ENCODE data around the gene TXNL1. TPM values are rescaled to one million over a fixed set of nuclear protein-coding genes. Genes with fewer than 3 reads are reported as not detected.
"Not testable (repeated sequence)": the region's sequence is repeated elsewhere in the genome, so short reads cannot be mapped to it uniquely, and the experiment has no call there.

Gene TXNL1
- total and polyA plus RNA-seq, 2 donors (not counting 1 experiment from before 2014, with no cell fraction given), result 25.4 to 103 TPM

DNA sequence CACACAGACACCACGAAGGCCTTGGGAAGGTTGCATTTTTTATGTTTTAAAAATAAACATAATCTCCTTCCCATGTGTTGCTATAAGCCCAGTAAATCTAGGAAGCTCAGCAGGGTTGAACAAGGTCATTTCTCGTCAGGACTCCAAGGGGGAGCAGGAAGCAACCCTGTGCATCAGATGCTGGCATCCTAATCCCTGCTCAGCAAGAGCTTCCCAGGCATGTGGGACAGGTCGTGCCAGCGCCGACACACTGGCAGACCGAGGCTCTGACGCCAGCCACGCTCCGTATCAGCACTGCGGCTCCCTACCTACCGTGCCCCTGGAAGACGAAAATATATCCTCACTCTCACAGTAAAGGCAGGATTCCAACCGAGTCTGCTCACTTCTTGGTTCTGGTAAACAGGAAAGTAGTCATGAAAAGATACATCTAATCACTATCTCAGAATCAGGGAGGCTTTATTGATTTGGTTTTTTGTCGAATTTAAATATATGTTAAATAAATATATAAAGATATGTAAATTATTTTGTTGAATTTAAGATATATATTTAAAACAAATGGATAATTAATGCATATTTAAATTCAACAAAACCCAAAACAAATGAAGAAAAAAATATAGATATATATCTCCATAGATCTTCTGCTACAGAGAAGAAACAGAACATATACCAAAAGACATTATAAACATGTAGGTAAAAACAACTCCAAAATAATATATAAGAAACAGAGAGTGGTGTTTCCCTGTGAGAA is 61.4 kb downstream of the TXNL1 start:
- H3K4me3 ChIP-seq (replicated peaks in 1 of 4; ENCODE audit: control extremely low read depth in 1 of 4, insufficient read depth in 1 of 4, low read depth in 3 of 4, low read length in 4 of 4), result no peak overlapping the region
- no peaks in the 10 kb centered on the region for H3K36me3 ChIP-seq (ENCODE audit: control insufficient read depth, insufficient read depth, low read length)
- H3K9ac ChIP-seq (ENCODE audit: insufficient read depth, low read length), result no peak overlapping the region
- no peak overlapping the region for H3K4me2 ChIP-seq (ENCODE audit: extremely low read depth, insufficient read depth, low read length)
- H3K27ac ChIP-seq (ENCODE audit: insufficient read depth, low read length), result no peak overlapping the region
- no peaks in the 10 kb centered on the region for H3K9me3 ChIP-seq (ENCODE audit: control insufficient read depth, insufficient read depth, low read depth, low read length)
- H3K4me1 ChIP-seq (ENCODE audit: control insufficient read depth, extremely low read depth, insufficient read depth, low read length), result no peaks in the 10 kb centered on the region
- H4K20me1 ChIP-seq (ENCODE audit: control insufficient read depth, extremely low read depth, insufficient read depth, low read length), result no peaks in the 10 kb centered on the region
- peak overlapping the region; percentile 65 for H2AFZ ChIP-seq (ENCODE audit: low read length)
- peak in 1 of 2 donors; percentile 8 for DNase-seq (ENCODE audit: low read depth in 2 of 2)
- TF ChIP-seq, protein P1, sequence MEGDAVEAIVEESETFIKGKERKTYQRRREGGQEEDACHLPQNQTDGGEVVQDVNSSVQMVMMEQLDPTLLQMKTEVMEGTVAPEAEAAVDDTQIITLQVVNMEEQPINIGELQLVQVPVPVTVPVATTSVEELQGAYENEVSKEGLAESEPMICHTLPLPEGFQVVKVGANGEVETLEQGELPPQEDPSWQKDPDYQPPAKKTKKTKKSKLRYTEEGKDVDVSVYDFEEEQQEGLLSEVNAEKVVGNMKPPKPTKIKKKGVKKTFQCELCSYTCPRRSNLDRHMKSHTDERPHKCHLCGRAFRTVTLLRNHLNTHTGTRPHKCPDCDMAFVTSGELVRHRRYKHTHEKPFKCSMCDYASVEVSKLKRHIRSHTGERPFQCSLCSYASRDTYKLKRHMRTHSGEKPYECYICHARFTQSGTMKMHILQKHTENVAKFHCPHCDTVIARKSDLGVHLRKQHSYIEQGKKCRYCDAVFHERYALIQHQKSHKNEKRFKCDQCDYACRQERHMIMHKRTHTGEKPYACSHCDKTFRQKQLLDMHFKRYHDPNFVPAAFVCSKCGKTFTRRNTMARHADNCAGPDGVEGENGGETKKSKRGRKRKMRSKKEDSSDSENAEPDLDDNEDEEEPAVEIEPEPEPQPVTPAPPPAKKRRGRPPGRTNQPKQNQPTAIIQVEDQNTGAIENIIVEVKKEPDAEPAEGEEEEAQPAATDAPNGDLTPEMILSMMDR (conservative IDR thresholded peaks at IDR 0.05 in 1 of 2, IDR thresholded peaks at IDR 0.05 in 1 of 2; ENCODE audit: low read depth in 1 of 2, low read length in 2 of 2), result no peak
- no peak for TF ChIP-seq EZH2 (IDR thresholded peaks at IDR 0.05; ENCODE audit: low read length, missing control alignments)
- H3K27me3 ChIP-seq (ENCODE audit: control insufficient read depth, insufficient read depth, low read length), result no peaks in the 10 kb centered on the region
- no peaks in the 10 kb centered on the region for H3K79me2 ChIP-seq (ENCODE audit: control insufficient read depth, insufficient read depth, low read length)

DNA sequence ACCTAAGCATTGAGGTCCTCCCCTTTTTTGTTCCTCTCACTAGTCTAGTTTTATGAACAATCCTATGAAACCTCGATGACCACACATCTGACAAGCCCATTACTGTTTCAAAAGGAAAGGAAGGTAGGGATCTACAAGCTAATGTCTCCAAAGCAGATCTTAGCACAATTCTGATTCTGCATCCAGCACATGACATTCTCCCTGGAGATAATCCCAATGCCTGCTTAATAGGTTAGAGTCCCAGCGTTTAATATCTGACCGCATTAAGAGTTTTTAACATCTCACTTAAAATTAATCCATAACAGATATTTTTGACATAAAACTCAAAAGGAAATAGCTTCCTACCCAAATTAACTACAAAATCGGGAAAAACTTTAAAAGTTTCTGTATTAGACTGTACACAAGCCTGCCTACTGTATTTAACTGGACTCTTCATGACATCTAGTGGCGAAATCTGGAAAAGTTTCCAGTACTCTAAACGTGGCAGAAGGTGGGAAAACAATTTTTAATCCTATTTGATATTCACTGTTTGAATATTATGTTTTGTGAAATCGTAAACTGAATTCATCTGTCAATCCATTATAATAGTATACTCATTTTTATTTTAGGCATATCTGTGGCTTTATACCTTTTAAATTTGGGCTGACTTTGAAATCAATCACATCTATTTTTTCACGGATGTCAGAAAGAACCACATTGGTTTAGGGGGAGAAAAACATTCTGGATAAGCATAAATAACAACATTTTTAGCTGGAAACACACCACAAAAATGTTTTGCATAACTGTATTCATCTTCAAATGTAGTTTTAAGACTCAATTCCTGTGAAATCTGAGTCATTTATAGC is 62.4 kb downstream of the TXNL1 start:
- H3K79me2 ChIP-seq (ENCODE audit: control insufficient read depth, insufficient read depth, low read length), result no peaks in the 10 kb centered on the region
- H3K9me3 ChIP-seq (ENCODE audit: control insufficient read depth, insufficient read depth, low read depth, low read length), result no peaks in the 10 kb centered on the region
- no peaks in the 10 kb centered on the region for H4K20me1 ChIP-seq (ENCODE audit: control insufficient read depth, extremely low read depth, insufficient read depth, low read length)
- TF ChIP-seq EZH2 (IDR thresholded peaks at IDR 0.05; ENCODE audit: low read length, missing control alignments), result no peak
- TF ChIP-seq, protein P1 (conservative IDR thresholded peaks at IDR 0.05 in 1 of 2, IDR thresholded peaks at IDR 0.05 in 1 of 2; ENCODE audit: low read depth in 1 of 2, low read length in 2 of 2), result peak; percentile 61 to 63
- H3K27me3 ChIP-seq (ENCODE audit: control insufficient read depth, insufficient read depth, low read length), result no peaks in the 10 kb centered on the region
- no peak overlapping the region for H2AFZ ChIP-seq (ENCODE audit: low read length)
- H3K4me3 ChIP-seq (replicated peaks in 1 of 4; ENCODE audit: control extremely low read depth in 1 of 4, insufficient read depth in 1 of 4, low read depth in 3 of 4, low read length in 4 of 4), result no peak overlapping the region
- H3K9ac ChIP-seq (ENCODE audit: insufficient read depth, low read length), result no peak overlapping the region
- peak; percentile 47 to 77 for DNase-seq (ENCODE audit: low read depth in 2 of 2)
- no peaks in the 10 kb centered on the region for H3K36me3 ChIP-seq (ENCODE audit: control insufficient read depth, insufficient read depth, low read length)
- H3K4me2 ChIP-seq (ENCODE audit: extremely low read depth, insufficient read depth, low read length), result no peak overlapping the region
- H3K4me1 ChIP-seq (ENCODE audit: control insufficient read depth, extremely low read depth, insufficient read depth, low read length), result no peaks in the 10 kb centered on the region
- H3K27ac ChIP-seq (ENCODE audit: insufficient read depth, low read length), result no peak overlapping the region

DNA sequence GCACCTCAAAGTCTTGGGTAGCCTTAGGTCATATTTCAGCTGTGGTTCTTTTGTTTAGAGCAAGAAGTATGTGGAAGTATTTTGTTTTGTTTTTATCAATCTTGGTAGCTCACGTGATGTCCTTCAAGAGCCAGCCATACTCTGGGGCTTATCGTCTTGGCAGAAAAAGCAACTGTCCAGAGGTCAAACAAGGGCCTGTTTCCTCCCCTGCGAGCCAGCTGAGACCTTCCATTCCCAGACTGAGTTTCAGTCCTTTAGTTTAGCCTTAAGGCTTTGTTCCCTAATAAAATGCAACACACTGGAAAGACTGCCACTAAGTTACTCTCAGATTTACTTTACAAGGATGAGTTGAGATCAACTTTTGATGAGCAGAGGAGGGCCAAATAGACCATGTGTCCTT is 63.5 kb downstream of the TXNL1 start:
- Histone ChIP-seq H3K4me3 (replicated peaks in 1 of 4; ENCODE audit: control extremely low read depth in 1 of 4, insufficient read depth in 1 of 4, low read depth in 3 of 4, low read length in 4 of 4) (no peak overlapping the region), H3K27me3 (ENCODE audit: control insufficient read depth, insufficient read depth, low read length) (no peaks in the 10 kb centered on the region), H3K4me1 (ENCODE audit: control insufficient read depth, extremely low read depth, insufficient read depth, low read length) (no peaks in the 10 kb centered on the region), H4K20me1 (ENCODE audit: control insufficient read depth, extremely low read depth, insufficient read depth, low read length) (no peaks in the 10 kb centered on the region), H3K4me2 (ENCODE audit: extremely low read depth, insufficient read depth, low read length) (no peak overlapping the region), H3K9me3 (ENCODE audit: control insufficient read depth, insufficient read depth, low read depth, low read length) (no peaks in the 10 kb centered on the region), H2AFZ (ENCODE audit: low read length) (no peak overlapping the region), H3K9ac (ENCODE audit: insufficient read depth, low read length) (no peak overlapping the region), H3K79me2 (ENCODE audit: control insufficient read depth, insufficient read depth, low read length) (no peaks in the 10 kb centered on the region), H3K27ac (ENCODE audit: insufficient read depth, low read length) (no peak overlapping the region), H3K36me3 (ENCODE audit: control insufficient read depth, insufficient read depth, low read length) (no peaks in the 10 kb centered on the region)
- peak in 1 of 2 donors; percentile 31 for DNase-seq (ENCODE audit: low read depth in 2 of 2)
- no peak for TF ChIP-seq EZH2 (IDR thresholded peaks at IDR 0.05; ENCODE audit: low read length, missing control alignments)
- TF ChIP-seq, protein P1 (conservative IDR thresholded peaks at IDR 0.05 in 1 of 2, IDR thresholded peaks at IDR 0.05 in 1 of 2; ENCODE audit: low read depth in 1 of 2, low read length in 2 of 2), result no peak

DNA sequence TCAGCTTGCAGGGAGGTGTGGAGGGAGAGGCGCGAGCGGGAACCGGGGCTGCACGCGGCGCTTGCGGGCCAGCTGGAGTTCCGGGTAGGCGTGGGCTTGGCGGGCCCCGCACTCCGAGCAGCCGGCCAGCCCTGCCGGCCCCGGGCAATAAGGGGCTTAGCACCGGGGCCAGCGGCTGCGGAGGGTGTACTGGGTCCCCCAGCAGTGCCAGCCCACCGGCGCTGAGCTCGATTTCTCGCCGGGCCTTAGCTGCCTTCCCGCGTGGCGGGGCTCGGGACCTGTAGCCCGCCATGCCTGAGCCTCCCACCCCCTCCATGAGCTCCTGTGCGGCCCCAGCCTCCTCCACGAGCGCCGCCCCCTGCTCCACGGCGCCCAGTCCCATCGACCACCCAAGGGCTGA is 66.1 kb downstream of the TXNL1 start:
- H3K27me3 ChIP-seq (ENCODE audit: control insufficient read depth, insufficient read depth, low read length); H3K4me1 ChIP-seq (ENCODE audit: control insufficient read depth, extremely low read depth, insufficient read depth, low read length); H3K79me2 ChIP-seq (ENCODE audit: control insufficient read depth, insufficient read depth, low read length); H2AFZ ChIP-seq (ENCODE audit: low read length); H3K9me3 ChIP-seq (ENCODE audit: control insufficient read depth, insufficient read depth, low read depth, low read length); H3K27ac ChIP-seq (ENCODE audit: insufficient read depth, low read length); DNase-seq (ENCODE audit: low read depth in 2 of 2); H3K4me3 ChIP-seq (replicated peaks in 1 of 4; ENCODE audit: control extremely low read depth in 1 of 4, insufficient read depth in 1 of 4, low read depth in 3 of 4, low read length in 4 of 4); H3K9ac ChIP-seq (ENCODE audit: insufficient read depth, low read length); H3K4me2 ChIP-seq (ENCODE audit: extremely low read depth, insufficient read depth, low read length); H3K36me3 ChIP-seq (ENCODE audit: control insufficient read depth, insufficient read depth, low read length); H4K20me1 ChIP-seq (ENCODE audit: control insufficient read depth, extremely low read depth, insufficient read depth, low read length): not testable (repeated sequence)

Data from fibroblast of lung (primary cell).